HS-27A (cell line): ENCODE data around the gene ZNF630.
"Not testable (repeated sequence)": the region's sequence is repeated elsewhere in the genome, so short reads cannot be mapped to it uniquely, and the experiment has no call there.

Source experiments
- DNase-seq: peaks from one replicate; pipeline ENCODE4 v3.0.0-alpha.2; 2012; ENCODE audit warnings: low read depth, missing footprints

ZNF630 gene

DNA sequence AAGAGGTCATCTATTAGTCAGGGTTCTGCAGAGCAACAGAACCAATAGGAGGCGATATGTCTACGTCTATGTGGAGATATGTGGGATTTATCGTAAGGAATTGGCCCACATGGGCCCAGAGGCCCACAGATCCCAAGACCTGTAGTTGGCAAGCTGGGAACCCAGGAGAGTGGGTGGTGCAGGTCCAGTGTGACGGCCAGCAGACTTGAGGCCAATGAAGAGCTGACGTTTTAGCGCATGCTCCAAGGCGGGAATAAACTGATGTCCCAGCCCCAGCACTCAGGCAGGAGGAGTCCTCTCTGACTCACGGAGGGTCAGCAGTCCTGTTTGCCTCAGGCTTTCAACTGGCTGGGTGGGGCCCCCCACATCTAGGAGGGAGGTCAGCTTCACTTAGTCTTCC, 43.3 kb downstream of the ZNF630 start:
- DNase-seq: no peak

GRCh38 chrX:48027545-48027944, 43.9 kb downstream of the ZNF630 start:
- DNase-seq: not testable (repeated sequence)

DNA sequence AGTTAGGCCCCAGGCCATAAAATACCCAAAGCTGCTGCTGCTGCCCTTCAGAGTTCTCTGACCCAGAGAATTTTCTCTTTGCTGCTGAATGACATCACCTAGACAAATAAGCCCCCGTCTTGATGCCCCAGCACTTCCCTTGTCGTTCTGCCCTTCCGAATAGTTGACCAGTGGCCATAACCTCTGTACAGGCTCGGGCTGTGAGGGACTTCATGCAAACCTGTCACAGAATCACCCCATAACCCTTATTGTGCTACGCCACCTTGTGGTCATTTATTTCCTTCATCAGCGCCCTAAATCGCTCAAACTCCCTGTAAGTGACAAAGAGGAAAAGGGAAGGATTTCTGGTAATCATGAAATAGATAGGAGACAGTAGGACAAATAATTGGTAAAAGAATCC, 45.9 kb downstream of the ZNF630 start:
- DNase-seq: peak; percentile 35

DNA sequence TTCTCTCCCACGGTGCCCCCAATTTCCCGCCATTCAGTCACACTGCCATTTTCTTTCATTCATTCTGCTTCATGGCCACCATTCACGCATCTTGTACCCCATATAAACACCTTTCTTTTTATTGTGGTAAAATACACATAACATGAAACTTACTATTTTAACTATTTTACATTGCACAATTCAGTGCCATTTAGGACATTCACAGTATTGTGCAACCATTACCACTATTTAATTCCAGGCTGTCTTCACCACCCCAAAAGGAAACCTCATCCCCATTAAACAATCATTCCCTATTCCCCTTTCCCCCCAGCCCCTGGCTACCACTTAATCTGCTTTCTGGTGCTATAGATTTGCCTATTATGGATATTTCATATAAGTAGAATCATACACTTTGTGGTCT, 48.7 kb downstream of the ZNF630 start:
- no peak for DNase-seq

DNA sequence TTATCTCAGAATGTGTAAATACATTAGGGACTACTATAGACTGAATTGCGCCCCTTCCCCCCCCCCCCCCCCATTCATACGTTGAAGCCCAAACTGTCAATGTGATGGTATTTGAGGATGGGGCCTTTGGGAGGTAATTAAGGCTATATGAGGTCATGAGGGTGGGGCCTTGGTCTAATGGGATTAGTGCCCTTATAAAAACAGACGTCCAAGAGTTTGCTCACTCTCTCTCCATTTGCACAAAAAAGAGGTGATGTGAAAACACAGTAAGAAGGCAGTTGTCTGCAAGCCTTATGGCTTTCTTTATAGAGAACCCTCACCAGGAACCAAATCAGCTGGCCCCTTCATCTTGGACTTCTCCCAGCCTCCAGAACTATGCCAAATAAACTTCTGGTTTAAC, 49.3 kb downstream of the ZNF630 start:
- DNase-seq: no peak

- DNase-seq: peak; percentile 66
These were observed 50.2 kb downstream of the ZNF630 start for GRCh38 chrX:48021026-48021900.

GRCh38 chrX:48020472-48020871, 51.0 kb downstream of the ZNF630 start:
- DNase-seq: not testable (repeated sequence)

GRCh38 chrX:48019892-48020291, 51.5 kb downstream of the ZNF630 start:
- not testable (repeated sequence) for DNase-seq

GRCh38 chrX:48016583-48017310, 54.7 kb downstream of the ZNF630 start:
- DNase-seq: not testable (repeated sequence)

- not testable (repeated sequence) for DNase-seq
These were observed 61.9 kb downstream of the ZNF630 start for GRCh38 chrX:48009445-48009960.
